Measurements from ENCODE around the gene SP1. TPM values are rescaled to one million over a fixed set of nuclear protein-coding genes. Genes with fewer than 3 reads are reported as not detected.
"Not testable (repeated sequence)": the region's sequence is repeated elsewhere in the genome, so short reads cannot be mapped to it uniquely, and the experiment has no call there.

Gene SP1
- total and polyA plus RNA-seq, 11 donors, result 7.9 to 48.8 (median 29.5) TPM

- intact Hi-C loops (cut with DNase I), result loop anchor here in 2 of 10 donors (2.0 kb wide), 2 partner anchors 28 to 56 kb away; no protein-coding TSS in a partner anchor
- peaks cover 3 to 48% (median 40%) of the 10 kb centered on the region in 9 donors for H3K36me3 ChIP-seq
- H3K27ac ChIP-seq, result peak overlapping the region; percentile 60 to 100 (median 96)
- 15 to 18% (median 17%) methylated on average over 21 of the region's 21 CpGs for WGBS, 4 donors
- no peaks in the 10 kb centered on the region for H3K9me3 ChIP-seq
- no peak for ATAC-seq
- TF ChIP-seq, protein P1, sequence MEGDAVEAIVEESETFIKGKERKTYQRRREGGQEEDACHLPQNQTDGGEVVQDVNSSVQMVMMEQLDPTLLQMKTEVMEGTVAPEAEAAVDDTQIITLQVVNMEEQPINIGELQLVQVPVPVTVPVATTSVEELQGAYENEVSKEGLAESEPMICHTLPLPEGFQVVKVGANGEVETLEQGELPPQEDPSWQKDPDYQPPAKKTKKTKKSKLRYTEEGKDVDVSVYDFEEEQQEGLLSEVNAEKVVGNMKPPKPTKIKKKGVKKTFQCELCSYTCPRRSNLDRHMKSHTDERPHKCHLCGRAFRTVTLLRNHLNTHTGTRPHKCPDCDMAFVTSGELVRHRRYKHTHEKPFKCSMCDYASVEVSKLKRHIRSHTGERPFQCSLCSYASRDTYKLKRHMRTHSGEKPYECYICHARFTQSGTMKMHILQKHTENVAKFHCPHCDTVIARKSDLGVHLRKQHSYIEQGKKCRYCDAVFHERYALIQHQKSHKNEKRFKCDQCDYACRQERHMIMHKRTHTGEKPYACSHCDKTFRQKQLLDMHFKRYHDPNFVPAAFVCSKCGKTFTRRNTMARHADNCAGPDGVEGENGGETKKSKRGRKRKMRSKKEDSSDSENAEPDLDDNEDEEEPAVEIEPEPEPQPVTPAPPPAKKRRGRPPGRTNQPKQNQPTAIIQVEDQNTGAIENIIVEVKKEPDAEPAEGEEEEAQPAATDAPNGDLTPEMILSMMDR (IDR thresholded peaks at IDR 0.05), result no peak
- no peak for TF ChIP-seq POLR2A (IDR thresholded peaks at IDR 0.05)
- H3K4me1 ChIP-seq, result peaks cover 22 to 61% (median 55%) of the 10 kb centered on the region in 12 donors
- H3K4me3 ChIP-seq, result peak overlapping the region in 11 of 12 donors; percentile 38 to 85 (median 70)
- no peaks in the 10 kb centered on the region for H3K27me3 ChIP-seq
- peak in 1 of 5 donors; percentile 26 for DNase-seq
These were observed 1.1 kb downstream of the SP1 start for GRCh38 chr12:53380794-53381730.

GRCh38 chr12:53381731-53382630 is 2.0 kb downstream of the SP1 start:
- Histone ChIP-seq H3K9me3 (no peaks in the 10 kb centered on the region), H3K4me1 (peaks cover 25 to 71% (median 61%) of the 10 kb centered on the region in 12 donors), H3K4me3 (peak overlapping the region in 9 of 12 donors; percentile 54 to 85 (median 70)), H3K27ac (peak overlapping the region in 10 of 12 donors; percentile 89 to 99 (median 96)), H3K36me3 (peaks cover 3 to 57% (median 41%) of the 10 kb centered on the region in 9 donors), H3K27me3 (no peaks in the 10 kb centered on the region)
- ATAC-seq (no peak), DNase-seq (peak; percentile 40 to 62 (median 49))
- intact Hi-C loops (cut with DNase I), result loop anchor here in 2 of 10 donors (2.0 kb wide), 2 partner anchors 29 to 57 kb away; no protein-coding TSS in a partner anchor
- WGBS, 4 donors, result 43 to 50% (median 44%) methylated on average over 6 to 9 of the region's 9 CpGs
- TF ChIP-seq, protein P1 (IDR thresholded peaks at IDR 0.05), result peak in 9 of 12 donors; percentile 20 to 48 (median 39)
- TF ChIP-seq POLR2A (IDR thresholded peaks at IDR 0.05), result no peak

- ATAC-seq (no peak), DNase-seq (no peak)
- intact Hi-C loops (cut with DNase I), result no loop called here
- peak overlapping the region in 8 of 12 donors; percentile 3 to 76 (median 22) for H3K4me3 ChIP-seq
- H3K27ac ChIP-seq, result peak overlapping the region in 1 of 12 donors; percentile 12
- TF ChIP-seq, protein P1 (IDR thresholded peaks at IDR 0.05), result no peak
- TF ChIP-seq POLR2A (IDR thresholded peaks at IDR 0.05), result no peak
- peaks cover 3 to 64% (median 54%) of the 10 kb centered on the region in 9 donors for H3K36me3 ChIP-seq
- 70 to 81% (median 76%) methylated on average over 2 of the region's 2 CpGs for WGBS, 4 donors
- H3K9me3 ChIP-seq, result no peaks in the 10 kb centered on the region
- H3K4me1 ChIP-seq, result peaks cover 28 to 82% (median 74%) of the 10 kb centered on the region in 12 donors
- H3K27me3 ChIP-seq, result no peaks in the 10 kb centered on the region
These were observed 3.3 kb downstream of the SP1 start for GRCh38 chr12:53383258-53383657.

DNA sequence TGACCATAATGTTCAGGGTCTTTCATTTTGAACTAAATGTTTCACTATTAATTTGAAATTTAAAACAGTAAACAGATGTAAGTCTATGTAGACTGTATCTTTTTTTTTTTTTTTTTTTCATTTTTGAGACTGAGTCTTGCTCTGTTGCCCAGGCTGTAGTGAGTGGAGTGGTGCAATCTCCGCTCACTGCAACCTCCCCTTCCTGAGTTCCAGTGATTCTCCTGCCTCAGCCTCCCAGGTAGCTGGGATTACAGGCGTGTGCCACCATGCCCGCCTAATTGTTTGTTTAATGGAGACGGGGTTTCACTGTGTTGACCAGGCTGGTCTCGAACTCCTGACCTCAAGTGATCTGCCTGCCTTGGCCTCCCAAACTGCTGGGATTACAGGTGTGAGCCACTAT is 6.4 kb downstream of the SP1 start:
- Histone ChIP-seq H3K36me3 (peaks cover 3 to 76% (median 57%) of the 10 kb centered on the region in 9 donors), H3K4me3 (peak overlapping the region in 3 of 12 donors; percentile 1 to 22 (median 14)), H3K4me1 (peaks cover 27 to 100% (median 89%) of the 10 kb centered on the region in 12 donors)
- intact Hi-C loops (cut with DNase I), result loop anchor here in 1 of 10 donors (5.0 kb wide), 1 partner anchor 34 kb away; no protein-coding TSS in a partner anchor
- not testable (repeated sequence) for DNase-seq, H3K27me3 ChIP-seq, H3K9me3 ChIP-seq, H3K27ac ChIP-seq, ATAC-seq
- 91 to 96% (median 94%) methylated on average over 5 of the region's 5 CpGs for WGBS, 4 donors

Measured in heart left ventricle (tissue), 16 donors.